OCI-LY3 (cell line): ENCODE measurements around the gene CACNG7.

ENCODE experiments used
- H2AFZ ChIP-seq: fragments of 200-600, 300-600 bp; shearing (Covaris generic); 2 replicates; pipeline ENCODE4 v1.6.0; 2014; ENCODE audit warnings: antibody characterized with exemption, low read depth, low read length
- H3K27ac ChIP-seq: fragments of 200-600, 300-600 bp; sonication (generic); 2 replicates; pipeline ENCODE4 v1.5.1; 2014; ENCODE audit warnings: mild to moderate bottlenecking, low read length, moderate library complexity, mixed read lengths
- H3K27me3 ChIP-seq: fragments of 200-600, 300-600 bp; sonication (generic); 2 replicates; pipeline ENCODE4 v1.6.1; 2014; ENCODE audit warnings: low read depth, low read length, mixed read lengths
- H3K36me3 ChIP-seq: fragments of 200-600, 300-600 bp; sonication (generic); replicated peaks from 2 replicates; pipeline ENCODE3; 2014; ENCODE audit warnings: low read depth, low read length, mixed read lengths
- H3K4me1 ChIP-seq: fragments of 300-600, 200-600 bp; sonication (generic); 2 replicates; pipeline ENCODE4 v1.6.1; 2014; ENCODE audit warnings: low read length, mixed read lengths
- H3K4me2 ChIP-seq: fragments of 200-600, 300-600 bp; sonication (generic); 2 replicates; pipeline ENCODE4 v1.6.1; 2014; ENCODE audit warnings: low read length, mixed read lengths
- H3K4me3 ChIP-seq: fragments of 300-600, 200-600 bp; sonication (generic); 2 replicates; pipeline ENCODE4 v1.5.1; 2014; ENCODE audit warnings: antibody characterized with exemption, mild to moderate bottlenecking, low read length, moderate library complexity
- H3K79me2 ChIP-seq: fragments of 300-600, 200-600 bp; shearing (Covaris generic); 2 replicates; pipeline ENCODE4 v1.6.1; 2014; ENCODE audit warnings: mild to moderate bottlenecking, low read length, mixed read lengths
- H3K9ac ChIP-seq: fragments of 300-600, 200-600 bp; shearing (Covaris generic); 2 replicates; pipeline ENCODE4 v1.6.0; 2014; ENCODE audit warnings: mild to moderate bottlenecking, low read length, moderate library complexity
- H3K9me3 ChIP-seq: fragments of 200-600, 300-600 bp; shearing (Covaris generic); 2 replicates; pipeline ENCODE4 v1.6.1; 2014; ENCODE audit warnings: low read length, mixed read lengths; ENCODE audit not compliant: insufficient read depth
- H4K20me1 ChIP-seq: fragments of 200-600, 300-600 bp; sonication (generic); 2 replicates; pipeline ENCODE4 v1.6.1; 2016; ENCODE audit warnings: low read length, mixed read lengths; ENCODE audit not compliant: insufficient read depth
- EZH2phosphoT487 ChIP-seq: fragments of 200-600 bp; shearing (Covaris generic); IDR thresholded peaks from 2 replicates; pipeline ENCODE4 v1.6.1; 2018; ENCODE audit warnings: antibody characterized with exemption, mixed run types, low read depth
- TF ChIP-seq, protein P1 (sequence below): fragments of 200-600, 300-600 bp; sonication (generic); IDR thresholded peaks from 2 replicates; pipeline ENCODE4 v1.5.1; 2014; ENCODE audit warnings: antibody characterized with exemption, low read length, low read depth

CACNG7 gene

DNA sequence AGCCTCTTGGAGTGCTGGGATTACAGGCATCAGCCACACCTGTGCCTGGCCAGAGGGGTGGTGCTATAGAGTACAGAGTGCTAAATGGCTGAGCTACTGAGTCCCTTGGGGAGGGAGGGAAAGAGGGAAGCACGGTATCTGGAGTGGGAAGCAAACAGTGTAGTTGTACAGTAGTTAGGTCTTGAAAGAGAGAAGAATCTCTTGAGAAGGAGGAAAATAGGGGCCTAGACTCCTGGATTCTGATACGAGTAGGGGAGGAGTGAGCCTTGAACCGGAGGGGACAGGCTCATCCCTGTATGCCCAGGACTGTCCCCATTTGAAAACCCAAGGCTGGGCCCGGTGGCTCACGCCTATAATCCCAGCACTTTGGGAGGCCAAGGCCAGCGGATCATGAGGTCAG, 36.3 kb upstream of the CACNG7 start:
- Histone ChIP-seq H3K27me3 (no peaks in the 10 kb centered on the region), H4K20me1 (no peaks in the 10 kb centered on the region), H3K9ac (no peak overlapping the region), H3K4me1 (no peaks in the 10 kb centered on the region), H3K9me3 (no peaks in the 10 kb centered on the region), H3K4me2 (no peak overlapping the region), H3K27ac (no peak overlapping the region), H2AFZ (no peak overlapping the region), H3K36me3 (no peaks in the 10 kb centered on the region), H3K4me3 (no peak overlapping the region), H3K79me2 (no peaks in the 10 kb centered on the region)
- no peak for TF ChIP-seq EZH2phosphoT487
- TF ChIP-seq, protein P1, sequence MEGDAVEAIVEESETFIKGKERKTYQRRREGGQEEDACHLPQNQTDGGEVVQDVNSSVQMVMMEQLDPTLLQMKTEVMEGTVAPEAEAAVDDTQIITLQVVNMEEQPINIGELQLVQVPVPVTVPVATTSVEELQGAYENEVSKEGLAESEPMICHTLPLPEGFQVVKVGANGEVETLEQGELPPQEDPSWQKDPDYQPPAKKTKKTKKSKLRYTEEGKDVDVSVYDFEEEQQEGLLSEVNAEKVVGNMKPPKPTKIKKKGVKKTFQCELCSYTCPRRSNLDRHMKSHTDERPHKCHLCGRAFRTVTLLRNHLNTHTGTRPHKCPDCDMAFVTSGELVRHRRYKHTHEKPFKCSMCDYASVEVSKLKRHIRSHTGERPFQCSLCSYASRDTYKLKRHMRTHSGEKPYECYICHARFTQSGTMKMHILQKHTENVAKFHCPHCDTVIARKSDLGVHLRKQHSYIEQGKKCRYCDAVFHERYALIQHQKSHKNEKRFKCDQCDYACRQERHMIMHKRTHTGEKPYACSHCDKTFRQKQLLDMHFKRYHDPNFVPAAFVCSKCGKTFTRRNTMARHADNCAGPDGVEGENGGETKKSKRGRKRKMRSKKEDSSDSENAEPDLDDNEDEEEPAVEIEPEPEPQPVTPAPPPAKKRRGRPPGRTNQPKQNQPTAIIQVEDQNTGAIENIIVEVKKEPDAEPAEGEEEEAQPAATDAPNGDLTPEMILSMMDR, result no peak

DNA sequence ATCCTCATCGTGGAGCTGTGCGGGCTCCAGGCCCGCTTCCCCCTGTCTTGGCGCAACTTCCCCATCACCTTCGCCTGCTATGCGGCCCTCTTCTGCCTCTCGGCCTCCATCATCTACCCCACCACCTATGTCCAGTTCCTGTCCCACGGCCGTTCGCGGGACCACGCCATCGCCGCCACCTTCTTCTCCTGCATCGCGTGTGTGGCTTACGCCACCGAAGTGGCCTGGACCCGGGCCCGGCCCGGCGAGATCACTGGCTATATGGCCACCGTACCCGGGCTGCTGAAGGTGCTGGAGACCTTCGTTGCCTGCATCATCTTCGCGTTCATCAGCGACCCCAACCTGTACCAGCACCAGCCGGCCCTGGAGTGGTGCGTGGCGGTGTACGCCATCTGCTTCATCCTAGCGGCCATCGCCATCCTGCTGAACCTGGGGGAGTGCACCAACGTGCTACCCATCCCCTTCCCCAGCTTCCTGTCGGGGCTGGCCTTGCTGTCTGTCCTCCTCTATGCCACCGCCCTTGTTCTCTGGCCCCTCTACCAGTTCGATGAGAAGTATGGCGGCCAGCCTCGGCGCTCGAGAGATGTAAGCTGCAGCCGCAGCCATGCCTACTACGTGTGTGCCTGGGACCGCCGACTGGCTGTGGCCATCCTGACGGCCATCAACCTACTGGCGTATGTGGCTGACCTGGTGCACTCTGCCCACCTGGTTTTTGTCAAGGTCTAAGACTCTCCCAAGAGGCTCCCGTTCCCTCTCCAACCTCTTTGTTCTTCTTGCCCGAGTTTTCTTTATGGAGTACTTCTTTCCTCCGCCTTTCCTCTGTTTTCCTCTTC, 35.1 kb upstream of the CACNG7 start:
- no peak overlapping the region for H3K4me2 ChIP-seq
- no peaks in the 10 kb centered on the region for H3K9me3 ChIP-seq
- H3K79me2 ChIP-seq, result no peaks in the 10 kb centered on the region
- no peak overlapping the region for H3K4me3 ChIP-seq
- no peaks in the 10 kb centered on the region for H3K36me3 ChIP-seq
- no peak overlapping the region for H3K27ac ChIP-seq
- no peaks in the 10 kb centered on the region for H3K27me3 ChIP-seq
- no peaks in the 10 kb centered on the region for H3K4me1 ChIP-seq
- H3K9ac ChIP-seq, result no peak overlapping the region
- no peaks in the 10 kb centered on the region for H4K20me1 ChIP-seq
- no peak for TF ChIP-seq EZH2phosphoT487
- TF ChIP-seq, protein P1, result no peak
- H2AFZ ChIP-seq, result no peak overlapping the region

DNA sequence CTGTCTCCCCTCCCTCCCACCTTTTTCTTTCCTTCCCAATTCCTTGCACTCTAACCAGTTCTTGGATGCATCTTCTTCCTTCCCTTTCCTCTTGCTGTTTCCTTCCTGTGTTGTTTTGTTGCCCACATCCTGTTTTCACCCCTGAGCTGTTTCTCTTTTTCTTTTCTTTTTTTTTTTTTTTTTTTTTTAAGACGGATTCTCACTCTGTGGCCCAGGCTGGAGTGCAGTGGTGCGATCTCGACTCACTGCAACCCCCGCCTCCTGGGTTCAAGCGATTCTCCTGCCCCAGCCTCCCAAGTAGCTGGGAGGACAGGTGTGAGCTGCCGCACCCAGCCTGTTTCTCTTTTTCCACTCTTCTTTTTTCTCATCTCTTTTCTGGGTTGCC, 34.5 kb upstream of the CACNG7 start:
- no peaks in the 10 kb centered on the region for H3K4me1 ChIP-seq
- no peaks in the 10 kb centered on the region for H3K79me2 ChIP-seq
- H3K9ac ChIP-seq, result no peak overlapping the region
- TF ChIP-seq, protein P1, result no peak
- no peak for TF ChIP-seq EZH2phosphoT487
- no peak overlapping the region for H3K4me2 ChIP-seq
- H3K27me3 ChIP-seq, result no peaks in the 10 kb centered on the region
- no peaks in the 10 kb centered on the region for H3K36me3 ChIP-seq
- no peak overlapping the region for H3K4me3 ChIP-seq
- no peak overlapping the region for H3K27ac ChIP-seq
- H2AFZ ChIP-seq, result no peak overlapping the region
- no peaks in the 10 kb centered on the region for H3K9me3 ChIP-seq
- no peaks in the 10 kb centered on the region for H4K20me1 ChIP-seq

DNA sequence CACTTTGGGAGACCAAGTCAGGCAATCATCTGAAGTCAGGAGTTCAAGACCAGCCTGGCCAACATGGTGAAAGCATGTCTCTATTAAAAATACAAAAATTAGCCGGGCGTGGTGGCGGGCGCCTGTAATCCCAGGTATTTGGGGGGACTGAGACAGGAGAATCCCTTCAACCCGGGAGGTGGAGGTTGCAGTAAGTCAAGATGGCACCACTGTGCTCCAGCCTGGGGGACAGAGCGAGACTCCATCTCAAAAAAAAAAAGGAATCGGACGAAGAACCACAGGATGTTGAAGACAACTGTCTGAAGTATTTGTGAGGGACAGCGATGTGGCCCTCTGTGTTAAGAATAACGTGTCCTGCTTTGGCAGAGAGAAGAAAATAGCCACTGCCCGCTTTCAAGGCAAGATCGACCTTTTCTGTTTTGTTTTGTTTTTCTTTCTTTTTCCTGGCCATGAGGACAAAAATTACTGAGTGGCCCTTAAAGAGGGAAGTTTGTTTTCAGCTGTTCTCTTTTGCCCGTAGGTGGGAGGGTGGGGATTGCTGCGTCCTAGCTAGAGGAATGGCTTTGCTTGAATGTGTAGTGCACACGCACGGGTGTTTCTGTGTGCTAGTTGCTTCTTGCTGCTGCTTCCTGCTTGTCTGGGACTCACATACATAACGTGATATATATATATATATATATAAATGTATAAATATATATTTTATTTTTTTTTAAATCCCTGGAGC, 33.3 kb upstream of the CACNG7 start:
- Histone ChIP-seq H3K4me1 (no peaks in the 10 kb centered on the region), H3K4me2 (no peak overlapping the region), H4K20me1 (no peaks in the 10 kb centered on the region), H3K79me2 (no peaks in the 10 kb centered on the region), H3K36me3 (no peaks in the 10 kb centered on the region), H3K27me3 (no peaks in the 10 kb centered on the region), H3K9ac (no peak overlapping the region), H3K4me3 (no peak overlapping the region), H3K9me3 (no peaks in the 10 kb centered on the region), H2AFZ (no peak overlapping the region), H3K27ac (no peak overlapping the region)
- no peak for TF ChIP-seq EZH2phosphoT487
- TF ChIP-seq, protein P1, result no peak
